ENCODE measurements around the gene RPL26.

Gene RPL26

DNA sequence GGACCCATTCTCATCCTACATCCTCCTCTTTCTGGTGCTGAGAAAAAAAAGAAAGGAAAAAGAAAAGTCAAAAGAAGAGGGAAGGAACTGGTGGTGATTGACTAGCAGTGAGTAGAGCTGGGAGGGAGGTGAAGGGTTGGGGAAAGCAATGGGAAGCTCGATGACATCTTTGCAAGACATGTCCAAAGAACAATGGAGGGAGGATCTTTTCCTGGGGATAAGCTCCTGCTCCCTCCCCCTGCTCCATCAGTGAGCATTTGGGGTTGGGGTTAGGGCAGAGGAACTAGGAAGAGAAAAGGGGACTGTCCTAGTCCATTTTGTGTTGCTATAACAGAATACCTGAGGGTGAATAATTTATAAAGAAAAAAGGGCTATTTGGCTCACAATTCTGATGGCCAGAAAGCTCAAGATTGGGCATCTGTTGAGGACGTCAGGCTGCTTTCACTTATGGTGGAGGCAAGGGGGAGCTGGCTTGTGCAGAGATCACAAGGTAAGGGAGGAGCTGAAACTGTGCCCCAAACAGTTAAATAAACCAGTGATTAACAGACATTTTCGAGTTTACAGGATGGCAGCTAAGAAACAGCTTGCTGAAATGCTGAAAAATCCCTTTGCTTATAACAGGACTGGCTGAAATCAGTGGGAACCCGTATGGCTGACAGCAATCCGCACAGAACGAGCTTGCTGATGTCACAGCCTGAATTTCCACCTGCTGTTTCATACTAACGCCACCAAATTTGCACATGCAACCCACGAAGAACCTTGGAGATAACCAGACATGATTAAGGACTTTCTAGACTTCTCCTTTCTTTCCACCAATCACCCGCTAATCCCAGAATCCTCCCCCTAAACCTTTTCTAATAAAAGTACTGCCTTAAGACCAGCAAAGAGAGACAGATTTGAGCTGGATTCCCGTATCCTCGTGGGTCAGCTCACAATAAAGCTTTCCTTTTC is 44.9 kb downstream of the RPL26 start:
- FAIRE-seq (peak; percentile 36), DNase-seq (ENCODE audit: insufficient read length) (no peak)
- TF ChIP-seq TAF1 (IDR thresholded peaks at IDR 0.05; ENCODE audit: borderline replicate concordance, low read depth, low read length) (no peak), POLR2A (IDR thresholded peaks at IDR 0.05; ENCODE audit: low read depth, low read length) (no peak), POLR2AphosphoS5 (IDR thresholded peaks at IDR 0.05; ENCODE audit: low read depth, low read length) (no peak)

GRCh38 chr17:8333281-8333680 is 49.7 kb downstream of the RPL26 start:
- TF ChIP-seq TAF1 (IDR thresholded peaks at IDR 0.05; ENCODE audit: borderline replicate concordance, low read depth, low read length) (no peak), POLR2AphosphoS5 (IDR thresholded peaks at IDR 0.05; ENCODE audit: low read depth, low read length) (no peak), POLR2A (IDR thresholded peaks at IDR 0.05; ENCODE audit: low read depth, low read length) (no peak)
- FAIRE-seq: no peak
- DNase-seq (ENCODE audit: insufficient read length): no peak

GRCh38 chr17:8332688-8333087 is 50.3 kb downstream of the RPL26 start:
- no peak for DNase-seq (ENCODE audit: insufficient read length)
- no peak for FAIRE-seq
- TF ChIP-seq POLR2A (IDR thresholded peaks at IDR 0.05; ENCODE audit: low read depth, low read length) (no peak), POLR2AphosphoS5 (IDR thresholded peaks at IDR 0.05; ENCODE audit: low read depth, low read length) (no peak), TAF1 (IDR thresholded peaks at IDR 0.05; ENCODE audit: borderline replicate concordance, low read depth, low read length) (no peak)

GRCh38 chr17:8332128-8332527 is 50.9 kb downstream of the RPL26 start:
- DNase-seq (ENCODE audit: insufficient read length): no peak
- FAIRE-seq: no peak
- TF ChIP-seq TAF1 (IDR thresholded peaks at IDR 0.05; ENCODE audit: borderline replicate concordance, low read depth, low read length): no peak
- TF ChIP-seq POLR2A (IDR thresholded peaks at IDR 0.05; ENCODE audit: low read depth, low read length): no peak
- TF ChIP-seq POLR2AphosphoS5 (IDR thresholded peaks at IDR 0.05; ENCODE audit: low read depth, low read length): no peak

All from GM12892 (cell line).